B cell (primary cell): Measurements from ENCODE around the gene IL18R1. TPM values are rescaled to one million over a fixed set of nuclear protein-coding genes. Genes with fewer than 3 reads are reported as not detected.
A peak's percentile ranks its signal among the peaks of the same experiment; 100 is the strongest.

Experiments used
- ATAC-seq: fragments of 200-7000 bp; cut with Tn5 transposase; one replicate; pipeline ENCODE4 v1.10.0; 2021; ENCODE audit warnings: low read depth, mild to moderate bottlenecking, moderate number of reproducible peaks, moderate library complexity
- CTCF ChIA-PET: fragments of 350-600 bp; sonication (Branson Sonifier 250); formaldehyde crosslinking; loops from one replicate; lab custom pipeline; 2021; ENCODE audit warnings: antibody characterized with exemption, inconsistent platforms; lab: Charles Lee
- POLR2A ChIA-PET: fragments of 350-600 bp; sonication (Branson Sonifier 250); formaldehyde crosslinking; loops from one replicate; lab custom pipeline; 2021; ENCODE audit warnings: antibody characterized with exemption; lab: Charles Lee
- DNase-seq: peaks from one replicate; pipeline ENCODE4 v3.0.0; 2013
- H2AFZ ChIP-seq: 2 replicates; pipeline ENCODE4 v1.6.1; 2012; ENCODE audit warnings: mild to moderate bottlenecking, low read depth, low read length; ENCODE audit not compliant: insufficient read depth, poor library complexity, severe bottlenecking
- H3K27ac ChIP-seq, 2 donors: 1 replicate in 1 of 2; 2 replicates in 1 of 2; pipeline ENCODE4 v1.5.1; 2012 to 2013; ENCODE audit warnings: low read length in 2 of 2, mild to moderate bottlenecking in 2 of 2, moderate library complexity in 1 of 2
- H3K27me3 ChIP-seq, 4 experiments: fragments of 200-600 bp in 1 of 4; sonication (generic) in 1 of 4; replicated peaks in 1 of 4; 1 replicate in 2 of 4; 2 replicates in 2 of 4; pipeline versions ENCODE4 v1.6.1 to v1.7.0; 2013 to 2016; ENCODE audit warnings: low read length in 3 of 4, mild to moderate bottlenecking in 2 of 4, mixed read lengths in 1 of 4, moderate library complexity in 1 of 4; ENCODE audit not compliant: insufficient read depth in 4 of 4, control insufficient read depth in 3 of 4; ENCODE audit errors: control extremely low read depth in 1 of 4
- H3K36me3 ChIP-seq, 2 experiments: replicated peaks in 1 of 2; 1 replicate in 1 of 2; 2 replicates in 1 of 2; pipeline versions ENCODE4 v1.6.1 to v1.7.1; 2013; ENCODE audit warnings: low read length in 1 of 2; ENCODE audit not compliant: insufficient read depth in 2 of 2, control insufficient read depth in 1 of 2; ENCODE audit errors: control extremely low read depth in 1 of 2, extremely low read depth in 1 of 2
- H3K4me1 ChIP-seq, 2 donors: fragments of 200-600 bp in 1 of 2; sonication (generic) in 1 of 2; 1 replicate in 1 of 2; 2 replicates in 1 of 2; pipeline versions ENCODE4 v1.5.1 to v1.6.1; 2013 to 2017; ENCODE audit warnings: low read length in 2 of 2; ENCODE audit not compliant: control insufficient read depth in 2 of 2, insufficient read depth in 2 of 2
- H3K4me2 ChIP-seq: replicated peaks from 2 replicates; pipeline ENCODE3; 2012; ENCODE audit warnings: mild to moderate bottlenecking, low read depth, low read length; ENCODE audit not compliant: poor library complexity, severe bottlenecking
- H3K4me3 ChIP-seq, 5 experiments: fragments of 200-600 bp in 1 of 5; sonication (generic) in 1 of 5; 1 replicate in 3 of 5; 2 replicates in 2 of 5; pipeline versions ENCODE4 v1.5.1 to v1.7.0; 2011 to 2016; ENCODE audit warnings: low read length in 4 of 5, mild to moderate bottlenecking in 4 of 5, low read depth in 2 of 5, control low read depth in 1 of 5, moderate library complexity in 1 of 5; ENCODE audit not compliant: insufficient read depth in 1 of 5; ENCODE audit errors: control extremely low read depth in 1 of 5, extremely low read depth in 1 of 5
- H3K79me2 ChIP-seq: fragments of 200-600 bp; sonication (generic); one replicate; pipeline ENCODE4 v1.6.0; 2016; ENCODE audit warnings: low read length; ENCODE audit not compliant: control insufficient read depth, insufficient read depth
- H3K9ac ChIP-seq: fragments of 200-600 bp; sonication (generic); 2 replicates; pipeline ENCODE4 v1.6.1; 2017; ENCODE audit warnings: mild to moderate bottlenecking, low read length, moderate library complexity
- H3K9me3 ChIP-seq, 3 donors: one replicate each; pipeline versions ENCODE4 v1.6.1 to v1.7.1; 2013; ENCODE audit warnings: low read length in 2 of 3; ENCODE audit not compliant: control insufficient read depth in 2 of 3, insufficient read depth in 1 of 3; ENCODE audit errors: control extremely low read depth in 1 of 3
- H4K20me1 ChIP-seq: 2 replicates; pipeline ENCODE4 v1.6.0; 2012; ENCODE audit warnings: mild to moderate bottlenecking, low read length; ENCODE audit not compliant: insufficient read depth, control insufficient read depth, poor library complexity, severe bottlenecking
- H3K27ac Mint-ChIP-seq: one replicate; pipeline ENCODE4 v1.8.0; 2021; ENCODE audit warnings: mixed read lengths
- H3K27me3 Mint-ChIP-seq: one replicate; pipeline ENCODE4 v1.8.0; 2021; ENCODE audit warnings: mixed read lengths
- H3K4me1 Mint-ChIP-seq: one replicate; pipeline ENCODE4 v1.8.0; 2021; ENCODE audit warnings: mixed read lengths
- H3K4me3 Mint-ChIP-seq: one replicate; pipeline ENCODE4 v1.8.0; 2021; ENCODE audit warnings: mixed read lengths
- H3K9me3 Mint-ChIP-seq: one replicate; pipeline ENCODE4 v1.8.0; 2022; ENCODE audit warnings: mixed read lengths; ENCODE audit not compliant: insufficient read depth
- EZH2 ChIP-seq: IDR thresholded peaks from 2 replicates; pipeline ENCODE4 v1.6.1; 2012; ENCODE audit warnings: borderline replicate concordance, low read depth, mild to moderate bottlenecking, moderate library complexity, low read length; ENCODE audit not compliant: insufficient read depth, poor library complexity, severe bottlenecking
- WGBS: methylation state at CpG from one replicate; pipeline ENCODE4 v1.1.5; 2013; ENCODE audit warnings: missing lambda C conversion rate; ENCODE audit not compliant: insufficient coverage; 5-methylcytosine and 5-hydroxymethylcytosine counted together
- intact Hi-C: fragments of 100-400 bp; cut with micrococcal nuclease; formaldehyde crosslinking; loops from one replicate; pipeline ENCODE4 v1.10.0; 2022
- polyA plus RNA-seq: library from polyadenylated mRNA; depleted of rRNA; stranded (reverse); fragments of >200 nt; gene quantifications from 2 replicates; pipeline ENCODE4 v1.2.3, GENCODE V29; 2012
- total RNA-seq, 2 donors: library from RNA; stranded (reverse); fragments of 120-200 nt in 1 of 2; gene quantifications; 1 replicate in 1 of 2; 2 replicates in 1 of 2; pipeline versions ENCODE4 v1.2.3 to v1.2.4, GENCODE V29; 2013 to 2022
- TF ChIP-seq, protein P1 (sequence below): fragments of 200-600 bp; IDR thresholded peaks from one replicate; pipeline ENCODE4 v1.8.0; 2022; ENCODE audit warnings: antibody characterized with exemption, mild to moderate bottlenecking

IL18R1 gene
- total and polyA plus RNA-seq, 2 donors (not counting 1 experiment from before 2014, with no cell fraction given), result 1.1 TPM

DNA sequence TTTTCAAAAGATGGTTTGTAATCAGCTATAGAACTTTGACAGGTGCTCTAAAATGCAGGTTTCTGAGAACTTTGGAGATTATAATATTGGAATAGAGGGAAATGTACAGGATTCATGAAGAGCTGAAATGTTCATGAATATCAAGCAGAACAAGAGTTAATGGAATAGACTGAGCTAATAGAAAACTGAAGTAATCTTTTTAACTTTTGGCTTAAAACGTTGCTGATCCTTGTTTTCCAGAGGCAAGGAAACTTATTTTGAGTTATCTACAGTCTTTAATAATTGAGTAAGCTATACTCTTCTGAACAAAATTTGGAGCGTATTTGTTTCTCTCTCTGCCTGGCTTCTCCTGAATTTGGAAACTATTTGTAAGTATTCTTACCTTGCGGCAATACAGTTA, 56.6 kb downstream of the IL18R1 start:
- peaks cover 7% of the 10 kb centered on the region for H3K27me3 Mint-ChIP-seq
- no peaks in the 10 kb centered on the region for H3K79me2 ChIP-seq
- POLR2A ChIA-PET, result no interaction called here
- no peak overlapping the region for H3K27ac ChIP-seq
- no peak overlapping the region for H3K27ac Mint-ChIP-seq
- CTCF ChIA-PET, result interaction anchor here (1.3 kb wide), 1 partner anchor 392 kb away, joined by 3 read pairs; no protein-coding TSS in a partner anchor
- H3K9ac ChIP-seq, result no peak overlapping the region
- H3K4me1 Mint-ChIP-seq, result no peaks in the 10 kb centered on the region
- WGBS, result no CpG with 5 or more reads among the region's 3 CpGs
- TF ChIP-seq, protein P1, sequence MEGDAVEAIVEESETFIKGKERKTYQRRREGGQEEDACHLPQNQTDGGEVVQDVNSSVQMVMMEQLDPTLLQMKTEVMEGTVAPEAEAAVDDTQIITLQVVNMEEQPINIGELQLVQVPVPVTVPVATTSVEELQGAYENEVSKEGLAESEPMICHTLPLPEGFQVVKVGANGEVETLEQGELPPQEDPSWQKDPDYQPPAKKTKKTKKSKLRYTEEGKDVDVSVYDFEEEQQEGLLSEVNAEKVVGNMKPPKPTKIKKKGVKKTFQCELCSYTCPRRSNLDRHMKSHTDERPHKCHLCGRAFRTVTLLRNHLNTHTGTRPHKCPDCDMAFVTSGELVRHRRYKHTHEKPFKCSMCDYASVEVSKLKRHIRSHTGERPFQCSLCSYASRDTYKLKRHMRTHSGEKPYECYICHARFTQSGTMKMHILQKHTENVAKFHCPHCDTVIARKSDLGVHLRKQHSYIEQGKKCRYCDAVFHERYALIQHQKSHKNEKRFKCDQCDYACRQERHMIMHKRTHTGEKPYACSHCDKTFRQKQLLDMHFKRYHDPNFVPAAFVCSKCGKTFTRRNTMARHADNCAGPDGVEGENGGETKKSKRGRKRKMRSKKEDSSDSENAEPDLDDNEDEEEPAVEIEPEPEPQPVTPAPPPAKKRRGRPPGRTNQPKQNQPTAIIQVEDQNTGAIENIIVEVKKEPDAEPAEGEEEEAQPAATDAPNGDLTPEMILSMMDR, result no peak
- TF ChIP-seq EZH2, result no peak
- H3K36me3 ChIP-seq, result no peaks in the 10 kb centered on the region
- no peak overlapping the region for H3K4me3 ChIP-seq
- peaks cover 0 to 5% (median 0%) of the 10 kb centered on the region in 4 experiments for H3K27me3 ChIP-seq
- no peaks in the 10 kb centered on the region for H4K20me1 ChIP-seq
- no peak for DNase-seq
- no peak for ATAC-seq
- H3K4me1 ChIP-seq, result no peaks in the 10 kb centered on the region
- H3K9me3 ChIP-seq, result peaks cover 0 to 14% (median 9%) of the 10 kb centered on the region in 3 donors
- no peak overlapping the region for H3K4me2 ChIP-seq
- no peak overlapping the region for H3K4me3 Mint-ChIP-seq
- peaks cover 2% of the 10 kb centered on the region for H3K9me3 Mint-ChIP-seq
- H2AFZ ChIP-seq, result no peak overlapping the region
- intact Hi-C loops, result no loop called here

GRCh38 chr2:102417946-102418345, 62.4 kb downstream of the IL18R1 start:
- Histone ChIP-seq H3K9me3 (peaks cover 0 to 3% (median 0%) of the 10 kb centered on the region in 3 donors), H3K79me2 (no peaks in the 10 kb centered on the region), H3K4me1 (peaks cover 22 to 23% of the 10 kb centered on the region in 2 donors), H3K9ac (no peak overlapping the region), H3K36me3 (no peaks in the 10 kb centered on the region), H3K4me3 (no peak overlapping the region), H2AFZ (no peak overlapping the region), H3K4me2 (peak overlapping the region; percentile 65), H4K20me1 (no peaks in the 10 kb centered on the region), H3K27ac (no peak overlapping the region), H3K27me3 (no peaks in the 10 kb centered on the region)
- Mint-ChIP-seq H3K9me3 (no peaks in the 10 kb centered on the region), H3K27me3 (no peaks in the 10 kb centered on the region), H3K4me3 (no peak overlapping the region), H3K4me1 (peaks cover 18% of the 10 kb centered on the region), H3K27ac (no peak overlapping the region)
- CTCF ChIA-PET, result no interaction called here
- POLR2A ChIA-PET, result no interaction called here
- DNase-seq (no peak), ATAC-seq (no peak)
- intact Hi-C loops, result no loop called here
- TF ChIP-seq, protein P1, result no peak
- no peak for TF ChIP-seq EZH2
- no CpG with 5 or more reads among the region's 1 CpG for WGBS
